GM23338 (cell line): Measurements from ENCODE around the gene ADCY4. TPM values are rescaled to one million over a fixed set of nuclear protein-coding genes. Genes with fewer than 3 reads are reported as not detected.

Experiments
- ATAC-seq: fragments of 200-7000 bp; cut with Tn5 transposase; 3 replicates; pipeline ENCODE4 v1.9.1; 2020
- DNase-seq: peaks from one replicate; pipeline ENCODE4 v3.0.0-alpha.2; 2015; ENCODE audit warnings: low spot score
- H2AFZ ChIP-seq: fragments of 200-600 bp; sonication (generic); 2 replicates; pipeline ENCODE4 v1.8.0; 2016; ENCODE audit warnings: antibody characterized with exemption, mild to moderate bottlenecking, moderate library complexity
- H3F3A ChIP-seq: fragments of 200-600 bp; sonication (generic); replicated peaks from 2 replicates; pipeline ENCODE4 v1.8.0; 2017; ENCODE audit warnings: antibody characterized with exemption, mixed run types, low read depth
- H3K27ac ChIP-seq: fragments of 200-600 bp; sonication (generic); 2 replicates; pipeline ENCODE4 v1.6.1; 2016; ENCODE audit warnings: low read depth
- H3K27me3 ChIP-seq: fragments of 200-600 bp; sonication (generic); 2 replicates; pipeline ENCODE4 v1.8.0; 2016; ENCODE audit warnings: mild to moderate bottlenecking, mixed run types, moderate library complexity; ENCODE audit not compliant: insufficient read depth
- H3K36me3 ChIP-seq: fragments of 200-600 bp; sonication (generic); 2 replicates; pipeline ENCODE4 v1.8.0; 2016; ENCODE audit warnings: mild to moderate bottlenecking; ENCODE audit not compliant: insufficient read depth
- H3K4me1 ChIP-seq: fragments of 200-600 bp; sonication (generic); 2 replicates; pipeline ENCODE4 v1.8.0; 2016; ENCODE audit warnings: mild to moderate bottlenecking, moderate library complexity; ENCODE audit not compliant: insufficient read depth
- H3K4me2 ChIP-seq: fragments of 200-600 bp; sonication (generic); 2 replicates; pipeline ENCODE4 v1.7.1; 2017; ENCODE audit warnings: mixed run types
- H3K4me3 ChIP-seq: fragments of 200-600 bp; sonication (generic); 2 replicates; pipeline ENCODE4 v1.6.1; 2016; ENCODE audit warnings: mixed run types
- H3K79me2 ChIP-seq: fragments of 200-600 bp; sonication (generic); replicated peaks from 2 replicates; pipeline ENCODE4 v1.8.0; 2017; ENCODE audit warnings: mild to moderate bottlenecking; ENCODE audit not compliant: insufficient read depth
- H3K9me2 ChIP-seq: fragments of 200-600 bp; sonication (generic); 2 replicates; pipeline ENCODE4 v1.8.0; 2017; ENCODE audit not compliant: insufficient read depth
- H4K20me1 ChIP-seq: fragments of 200-600 bp; sonication (generic); replicated peaks from 2 replicates; pipeline ENCODE4 v1.8.0; 2017; ENCODE audit warnings: mild to moderate bottlenecking; ENCODE audit not compliant: insufficient read depth
- H3K27ac Mint-ChIP-seq: 2 replicates; pipeline ENCODE4 v1.8.0; 2020; ENCODE audit warnings: inconsistent platforms, mild to moderate bottlenecking, moderate library complexity, mixed read lengths
- H3K27me3 Mint-ChIP-seq: 3 replicates; pipeline ENCODE4 v1.8.0; 2022; ENCODE audit warnings: low read depth, mild to moderate bottlenecking, moderate library complexity, mixed read lengths, inconsistent platforms; ENCODE audit not compliant: insufficient read depth, poor library complexity
- H3K36me3 Mint-ChIP-seq: 3 replicates; pipeline ENCODE4 v1.8.0; 2021; ENCODE audit warnings: low read depth, mild to moderate bottlenecking, inconsistent platforms, moderate library complexity, mixed read lengths
- H3K4me1 Mint-ChIP-seq: 3 replicates; pipeline ENCODE4 v1.8.0; 2020; ENCODE audit warnings: mild to moderate bottlenecking, inconsistent platforms, mixed read lengths
- H3K4me3 Mint-ChIP-seq: 3 replicates; pipeline ENCODE4 v1.8.0; 2021; ENCODE audit warnings: moderate library complexity, mild to moderate bottlenecking, inconsistent platforms, mixed read lengths
- H3K9me3 Mint-ChIP-seq: 3 replicates; pipeline ENCODE4 v1.8.0; 2020; ENCODE audit warnings: moderate library complexity, mild to moderate bottlenecking, inconsistent platforms, mixed read lengths
- CREB1 ChIP-seq: fragments of 250-450 bp; sonication (Bioruptor Pico); IDR thresholded peaks from 2 replicates; pipeline ENCODE4 v1.5.0; 2020; ENCODE audit warnings: low read depth, mild to moderate bottlenecking, moderate library complexity
- EZH2 ChIP-seq: fragments of 200-600 bp; sonication (generic); IDR thresholded peaks from one replicate; pipeline ENCODE4 v1.8.0; 2017; ENCODE audit warnings: antibody characterized with exemption, mild to moderate bottlenecking, low read depth; ENCODE audit not compliant: unreplicated experiment
- EZH2phosphoT487 ChIP-seq: fragments of 200-600 bp; sonication (generic); IDR thresholded peaks from one replicate; pipeline ENCODE4 v1.8.1; 2018; ENCODE audit warnings: antibody characterized with exemption; ENCODE audit not compliant: unreplicated experiment
- JUNB ChIP-seq: IDR thresholded peaks from one replicate; pipeline ENCODE4 v1.6.1; 2016; ENCODE audit warnings: antibody characterized with exemption; ENCODE audit not compliant: unreplicated experiment
- NANOG ChIP-seq: IDR thresholded peaks from 2 replicates; pipeline ENCODE4 v1.6.1; 2016; ENCODE audit warnings: antibody characterized with exemption, borderline replicate concordance
- STAT1 ChIP-seq: IDR thresholded peaks from one replicate; pipeline ENCODE4 v1.6.1; 2016; ENCODE audit warnings: antibody characterized with exemption; ENCODE audit not compliant: unreplicated experiment
- ZNF114 ChIP-seq: fragments of 250-450 bp; sonication (Bioruptor Pico); IDR thresholded peaks from 2 replicates; pipeline ENCODE4 v1.5.0; 2020; ENCODE audit warnings: mild to moderate bottlenecking, moderate library complexity
- ZNF331 ChIP-seq: fragments of 250-450 bp; sonication (Bioruptor Pico); IDR thresholded peaks from 2 replicates; pipeline ENCODE4 v1.5.0; 2020; ENCODE audit warnings: low read depth, mild to moderate bottlenecking, moderate library complexity
- polyA plus RNA-seq: library from polyadenylated mRNA; unstranded; fragments of >200 nt; fragmentation: Nextera tagmentation; extraction: Ambion mirVana; gene quantifications from 2 replicates; pipeline ENCODE4 v1.2.1, GENCODE V29; 2016
- total RNA-seq: library from RNA; depleted of rRNA; stranded (reverse); fragments of >200 nt; shearing (Covaris generic); gene quantifications from 2 replicates; pipeline ENCODE4 v1.2.3, GENCODE V29; 2014
- TF ChIP-seq, protein P1 (sequence below): fragments of 250-450 bp; sonication (Bioruptor Pico); IDR thresholded peaks from 2 replicates; pipeline ENCODE4 v1.5.0; 2020; ENCODE audit warnings: mild to moderate bottlenecking, moderate library complexity
- TF ChIP-seq, protein P2 (sequence below), 2 experiments: fragments of 200-600 bp in 1 of 2; sonication (generic) in 1 of 2; conservative IDR thresholded peaks; 2 replicates each; pipeline versions ENCODE4 v1.5.1 to v1.6.1; 2016 to 2017; ENCODE audit warnings: antibody characterized with exemption in 2 of 2, low read depth in 2 of 2, mild to moderate bottlenecking in 2 of 2, moderate library complexity in 1 of 2

ADCY4 gene
- total and polyA plus RNA-seq, 2 experiments from 2014 or later: 0.10 to 0.40 TPM

GRCh38 chr14:24337824-24338175, 2.9 kb upstream of the ADCY4 start (continued):
- TF ChIP-seq, protein P1, sequence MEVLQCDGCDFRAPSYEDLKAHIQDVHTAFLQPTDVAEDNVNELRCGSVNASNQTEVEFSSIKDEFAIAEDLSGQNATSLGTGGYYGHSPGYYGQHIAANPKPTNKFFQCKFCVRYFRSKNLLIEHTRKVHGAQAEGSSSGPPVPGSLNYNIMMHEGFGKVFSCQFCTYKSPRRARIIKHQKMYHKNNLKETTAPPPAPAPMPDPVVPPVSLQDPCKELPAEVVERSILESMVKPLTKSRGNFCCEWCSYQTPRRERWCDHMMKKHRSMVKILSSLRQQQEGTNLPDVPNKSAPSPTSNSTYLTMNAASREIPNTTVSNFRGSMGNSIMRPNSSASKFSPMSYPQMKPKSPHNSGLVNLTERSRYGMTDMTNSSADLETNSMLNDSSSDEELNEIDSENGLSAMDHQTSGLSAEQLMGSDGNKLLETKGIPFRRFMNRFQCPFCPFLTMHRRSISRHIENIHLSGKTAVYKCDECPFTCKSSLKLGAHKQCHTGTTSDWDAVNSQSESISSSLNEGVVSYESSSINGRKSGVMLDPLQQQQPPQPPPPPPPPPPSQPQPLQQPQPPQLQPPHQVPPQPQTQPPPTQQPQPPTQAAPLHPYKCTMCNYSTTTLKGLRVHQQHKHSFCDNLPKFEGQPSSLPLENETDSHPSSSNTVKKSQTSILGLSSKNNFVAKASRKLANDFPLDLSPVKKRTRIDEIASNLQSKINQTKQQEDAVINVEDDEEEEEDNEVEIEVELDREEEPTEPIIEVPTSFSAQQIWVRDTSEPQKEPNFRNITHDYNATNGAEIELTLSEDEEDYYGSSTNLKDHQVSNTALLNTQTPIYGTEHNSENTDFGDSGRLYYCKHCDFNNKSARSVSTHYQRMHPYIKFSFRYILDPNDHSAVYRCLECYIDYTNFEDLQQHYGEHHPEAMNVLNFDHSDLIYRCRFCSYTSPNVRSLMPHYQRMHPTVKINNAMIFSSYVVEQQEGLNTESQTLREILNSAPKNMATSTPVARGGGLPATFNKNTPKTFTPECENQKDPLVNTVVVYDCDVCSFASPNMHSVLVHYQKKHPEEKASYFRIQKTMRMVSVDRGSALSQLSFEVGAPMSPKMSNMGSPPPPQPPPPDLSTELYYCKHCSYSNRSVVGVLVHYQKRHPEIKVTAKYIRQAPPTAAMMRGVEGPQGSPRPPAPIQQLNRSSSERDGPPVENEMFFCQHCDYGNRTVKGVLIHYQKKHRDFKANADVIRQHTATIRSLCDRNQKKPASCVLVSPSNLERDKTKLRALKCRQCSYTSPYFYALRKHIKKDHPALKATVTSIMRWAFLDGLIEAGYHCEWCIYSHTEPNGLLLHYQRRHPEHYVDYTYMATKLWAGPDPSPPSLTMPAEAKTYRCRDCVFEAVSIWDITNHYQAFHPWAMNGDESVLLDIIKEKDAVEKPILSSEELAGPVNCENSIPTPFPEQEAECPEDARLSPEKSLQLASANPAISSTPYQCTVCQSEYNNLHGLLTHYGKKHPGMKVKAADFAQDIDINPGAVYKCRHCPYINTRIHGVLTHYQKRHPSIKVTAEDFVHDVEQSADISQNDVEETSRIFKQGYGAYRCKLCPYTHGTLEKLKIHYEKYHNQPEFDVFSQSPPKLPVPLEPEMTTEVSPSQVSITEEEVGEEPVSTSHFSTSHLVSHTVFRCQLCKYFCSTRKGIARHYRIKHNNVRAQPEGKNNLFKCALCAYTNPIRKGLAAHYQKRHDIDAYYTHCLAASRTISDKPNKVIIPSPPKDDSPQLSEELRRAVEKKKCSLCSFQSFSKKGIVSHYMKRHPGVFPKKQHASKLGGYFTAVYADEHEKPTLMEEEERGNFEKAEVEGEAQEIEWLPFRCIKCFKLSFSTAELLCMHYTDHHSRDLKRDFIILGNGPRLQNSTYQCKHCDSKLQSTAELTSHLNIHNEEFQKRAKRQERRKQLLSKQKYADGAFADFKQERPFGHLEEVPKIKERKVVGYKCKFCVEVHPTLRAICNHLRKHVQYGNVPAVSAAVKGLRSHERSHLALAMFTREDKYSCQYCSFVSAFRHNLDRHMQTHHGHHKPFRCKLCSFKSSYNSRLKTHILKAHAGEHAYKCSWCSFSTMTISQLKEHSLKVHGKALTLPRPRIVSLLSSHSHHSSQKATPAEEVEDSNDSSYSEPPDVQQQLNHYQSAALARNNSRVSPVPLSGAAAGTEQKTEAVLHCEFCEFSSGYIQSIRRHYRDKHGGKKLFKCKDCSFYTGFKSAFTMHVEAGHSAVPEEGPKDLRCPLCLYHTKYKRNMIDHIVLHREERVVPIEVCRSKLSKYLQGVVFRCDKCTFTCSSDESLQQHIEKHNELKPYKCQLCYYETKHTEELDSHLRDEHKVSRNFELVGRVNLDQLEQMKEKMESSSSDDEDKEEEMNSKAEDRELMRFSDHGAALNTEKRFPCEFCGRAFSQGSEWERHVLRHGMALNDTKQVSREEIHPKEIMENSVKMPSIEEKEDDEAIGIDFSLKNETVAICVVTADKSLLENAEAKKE (CRISPR knock-in tag): no peak
- no peak for TF ChIP-seq ZNF114 (CRISPR knock-in tag)
- no peak for TF ChIP-seq EZH2
- no peak for TF ChIP-seq JUNB
- TF ChIP-seq ZNF331 (CRISPR knock-in tag): no peak
- TF ChIP-seq NANOG: no peak
- no peak for TF ChIP-seq STAT1

- no peak overlapping the region for H3K27ac Mint-ChIP-seq
- TF ChIP-seq EZH2 (no peak), CREB1 (CRISPR knock-in tag) (no peak), EZH2phosphoT487 (no peak), STAT1 (no peak), ZNF331 (CRISPR knock-in tag) (no peak), ZNF114 (CRISPR knock-in tag) (no peak), JUNB (no peak)
- TF ChIP-seq, protein P2, sequence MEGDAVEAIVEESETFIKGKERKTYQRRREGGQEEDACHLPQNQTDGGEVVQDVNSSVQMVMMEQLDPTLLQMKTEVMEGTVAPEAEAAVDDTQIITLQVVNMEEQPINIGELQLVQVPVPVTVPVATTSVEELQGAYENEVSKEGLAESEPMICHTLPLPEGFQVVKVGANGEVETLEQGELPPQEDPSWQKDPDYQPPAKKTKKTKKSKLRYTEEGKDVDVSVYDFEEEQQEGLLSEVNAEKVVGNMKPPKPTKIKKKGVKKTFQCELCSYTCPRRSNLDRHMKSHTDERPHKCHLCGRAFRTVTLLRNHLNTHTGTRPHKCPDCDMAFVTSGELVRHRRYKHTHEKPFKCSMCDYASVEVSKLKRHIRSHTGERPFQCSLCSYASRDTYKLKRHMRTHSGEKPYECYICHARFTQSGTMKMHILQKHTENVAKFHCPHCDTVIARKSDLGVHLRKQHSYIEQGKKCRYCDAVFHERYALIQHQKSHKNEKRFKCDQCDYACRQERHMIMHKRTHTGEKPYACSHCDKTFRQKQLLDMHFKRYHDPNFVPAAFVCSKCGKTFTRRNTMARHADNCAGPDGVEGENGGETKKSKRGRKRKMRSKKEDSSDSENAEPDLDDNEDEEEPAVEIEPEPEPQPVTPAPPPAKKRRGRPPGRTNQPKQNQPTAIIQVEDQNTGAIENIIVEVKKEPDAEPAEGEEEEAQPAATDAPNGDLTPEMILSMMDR (conservative IDR thresholded peaks at IDR 0.05; ENCODE audit: low read depth in 2 of 2): no peak
These were observed 2.4 kb upstream of the ADCY4 start for GRCh38 chr14:24337144-24337823.

More at GRCh38 chr14:24337144-24337823, 2.4 kb upstream of the ADCY4 start:
- Histone ChIP-seq H3K9me2 (no peaks in the 10 kb centered on the region), H4K20me1 (peaks cover 4% of the 10 kb centered on the region; the same call in 1 of the 2 replicates), H3K4me3 (no peak overlapping the region), H3K27me3 (peaks cover 100% of the 10 kb centered on the region), H3K4me1 (peaks cover 26% of the 10 kb centered on the region; the same call in 1 of the 2 replicates), H2AFZ (no peak overlapping the region), H3K79me2 (no peaks in the 10 kb centered on the region), H3F3A (0 out of 2 replicates have a peak, but pooled peaks cover 8% of the 10 kb centered on the region), H3K27ac (no peak overlapping the region), H3K4me2 (no peak overlapping the region), H3K36me3 (no peaks in the 10 kb centered on the region)
- peaks cover 92% of the 10 kb centered on the region for H3K27me3 Mint-ChIP-seq
- ATAC-seq: no peak
- no peak for DNase-seq
- H3K4me3 Mint-ChIP-seq: no peak overlapping the region
- H3K36me3 Mint-ChIP-seq: no peaks in the 10 kb centered on the region
- H3K9me3 Mint-ChIP-seq: no peaks in the 10 kb centered on the region
- peaks cover 20% of the 10 kb centered on the region for H3K4me1 Mint-ChIP-seq
